Nephron (organoid): Measurements from ENCODE around the gene GALR2.

Experiments used
- H3K27ac Mint-ChIP-seq, 3 experiments: 2 replicates each; pipeline ENCODE4 v1.8.0; 2020; ENCODE audit warnings: mixed read lengths in 3 of 3, mild to moderate bottlenecking in 2 of 3, moderate library complexity in 1 of 3
- H3K27me3 Mint-ChIP-seq: 2 replicates; pipeline ENCODE4 v1.8.0; 2021; ENCODE audit warnings: low read depth, mild to moderate bottlenecking, moderate library complexity, mixed read lengths
- H3K36me3 Mint-ChIP-seq: 2 replicates; pipeline ENCODE4 v1.8.0; 2020; ENCODE audit warnings: low read depth, mixed read lengths
- H3K4me1 Mint-ChIP-seq: 2 replicates; pipeline ENCODE4 v1.8.0; 2020; ENCODE audit warnings: mixed read lengths
- H3K4me3 Mint-ChIP-seq, 3 experiments: 2 replicates each; pipeline ENCODE4 v1.8.0; 2020; ENCODE audit warnings: mild to moderate bottlenecking in 3 of 3, mixed read lengths in 3 of 3, moderate library complexity in 2 of 3
- H3K9me3 Mint-ChIP-seq: 2 replicates; pipeline ENCODE4 v1.8.0; 2020; ENCODE audit warnings: mixed read lengths
- CTCF ChIP-seq, 3 experiments: fragments of 200-600 bp; sonication (generic); IDR thresholded peaks; one replicate each; pipeline ENCODE4 v1.5.0; 2021; ENCODE audit warnings: antibody characterized with exemption in 3 of 3; ENCODE audit not compliant: unreplicated experiment in 3 of 3

The GALR2 gene

GRCh38 chr17:76032780-76033108 lies 41.8 kb upstream of the GALR2 start:
- Mint-ChIP-seq H3K4me3 (no peak overlapping the region), H3K36me3 (peaks cover 3% of the 10 kb centered on the region), H3K27ac (no peak overlapping the region), H3K27me3 (peaks cover 6% of the 10 kb centered on the region), H3K9me3 (no peaks in the 10 kb centered on the region), H3K4me1 (peaks cover 17% of the 10 kb centered on the region)
- no peak for TF ChIP-seq CTCF (IDR thresholded peaks at IDR 0.05; ENCODE audit: unreplicated experiment in 3 of 3)

GRCh38 chr17:76033139-76033538 lies 41.4 kb upstream of the GALR2 start:
- Mint-ChIP-seq H3K27ac (no peak overlapping the region), H3K27me3 (peaks cover 6% of the 10 kb centered on the region), H3K4me3 (no peak overlapping the region), H3K4me1 (peaks cover 17% of the 10 kb centered on the region), H3K36me3 (peaks cover 5% of the 10 kb centered on the region), H3K9me3 (no peaks in the 10 kb centered on the region)
- TF ChIP-seq CTCF (IDR thresholded peaks at IDR 0.05; ENCODE audit: unreplicated experiment in 3 of 3): no peak

GRCh38 chr17:76034428-76035350 lies 39.9 kb upstream of the GALR2 start:
- H3K4me3 Mint-ChIP-seq: no peak overlapping the region
- H3K9me3 Mint-ChIP-seq: no peaks in the 10 kb centered on the region
- no peak for TF ChIP-seq CTCF (IDR thresholded peaks at IDR 0.05; ENCODE audit: unreplicated experiment in 3 of 3)
- peak overlapping the region in 2 of 3 experiments; percentile 37 to 74 for H3K27ac Mint-ChIP-seq
- H3K4me1 Mint-ChIP-seq: peaks cover 13% of the 10 kb centered on the region
- H3K27me3 Mint-ChIP-seq: no peaks in the 10 kb centered on the region
- peaks cover 21% of the 10 kb centered on the region for H3K36me3 Mint-ChIP-seq

GRCh38 chr17:76036497-76037261 lies 37.9 kb upstream of the GALR2 start:
- Mint-ChIP-seq H3K4me3 (peak overlapping the region in 1 of 3 experiments; percentile 41), H3K4me1 (peaks cover 11% of the 10 kb centered on the region), H3K36me3 (peaks cover 37% of the 10 kb centered on the region), H3K27me3 (no peaks in the 10 kb centered on the region), H3K9me3 (no peaks in the 10 kb centered on the region), H3K27ac (peak overlapping the region; percentile 55 to 84 (median 59))
- TF ChIP-seq CTCF (IDR thresholded peaks at IDR 0.05; ENCODE audit: unreplicated experiment in 3 of 3): no peak

- no peak overlapping the region for H3K4me3 Mint-ChIP-seq
- no peaks in the 10 kb centered on the region for H3K27me3 Mint-ChIP-seq
- peaks cover 11% of the 10 kb centered on the region for H3K4me1 Mint-ChIP-seq
- TF ChIP-seq CTCF (IDR thresholded peaks at IDR 0.05; ENCODE audit: unreplicated experiment in 3 of 3): no peak
- H3K27ac Mint-ChIP-seq: peak overlapping the region; percentile 1 to 51 (median 8)
- peaks cover 44% of the 10 kb centered on the region for H3K36me3 Mint-ChIP-seq
- H3K9me3 Mint-ChIP-seq: no peaks in the 10 kb centered on the region
Observed at GRCh38 chr17:76038050-76038449, 36.5 kb upstream of the GALR2 start.
